HG03097 (cell line): ENCODE results near the gene FYTTD1.
A peak's percentile ranks its signal among the peaks of the same experiment; 100 is the strongest.
"Not testable (repeated sequence)": the region's sequence is repeated elsewhere in the genome, so short reads cannot be mapped to it uniquely, and the experiment has no call there.

ENCODE experiments used
- ATAC-seq: cut with Tn5 transposase; IDR thresholded peaks from one replicate; pipeline ENCODE4 v1.9.1; 2021; ENCODE audit not compliant: unreplicated experiment, low FRiP score

The FYTTD1 gene, protein sequence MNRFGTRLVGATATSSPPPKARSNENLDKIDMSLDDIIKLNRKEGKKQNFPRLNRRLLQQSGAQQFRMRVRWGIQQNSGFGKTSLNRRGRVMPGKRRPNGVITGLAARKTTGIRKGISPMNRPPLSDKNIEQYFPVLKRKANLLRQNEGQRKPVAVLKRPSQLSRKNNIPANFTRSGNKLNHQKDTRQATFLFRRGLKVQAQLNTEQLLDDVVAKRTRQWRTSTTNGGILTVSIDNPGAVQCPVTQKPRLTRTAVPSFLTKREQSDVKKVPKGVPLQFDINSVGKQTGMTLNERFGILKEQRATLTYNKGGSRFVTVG

DNA sequence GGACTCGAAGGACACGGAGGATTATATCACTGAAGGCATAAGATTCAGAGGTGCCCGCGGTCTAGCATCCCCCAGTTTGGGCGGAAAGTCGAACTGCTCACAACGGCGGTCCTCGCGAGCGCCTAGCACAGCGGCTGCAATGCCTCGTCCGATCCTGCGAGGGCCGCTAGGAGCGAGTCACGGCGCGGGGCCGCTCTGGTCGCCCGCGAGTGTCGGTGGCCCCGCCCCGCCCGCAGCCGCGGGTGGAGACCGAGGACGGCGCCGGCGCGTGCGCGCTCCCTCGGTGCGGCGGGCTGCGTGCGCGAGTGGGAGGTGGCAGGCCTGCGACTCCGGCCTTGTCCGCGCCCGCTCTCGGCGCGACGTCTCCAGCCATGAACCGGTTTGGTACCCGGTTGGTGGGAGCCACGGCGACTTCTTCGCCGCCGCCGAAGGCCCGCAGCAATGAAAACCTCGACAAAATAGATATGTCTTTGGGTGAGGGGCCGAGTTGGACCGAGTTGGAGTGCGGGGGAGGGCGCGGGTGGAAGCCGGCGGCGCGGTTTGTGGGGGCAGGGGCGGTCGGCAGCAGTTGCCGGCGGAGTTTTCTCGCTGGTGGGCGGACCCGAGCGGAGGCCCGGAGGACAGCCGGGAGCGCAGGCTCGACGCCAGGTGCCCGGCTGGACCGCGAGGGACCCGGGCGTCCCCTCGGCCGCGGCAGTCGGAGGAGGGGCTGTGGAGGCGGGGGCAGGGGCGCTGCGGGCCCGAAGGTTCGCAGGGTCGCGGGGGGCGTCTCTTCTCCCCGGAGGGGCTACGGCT is at the start of gene FYTTD1:
FYTTD1 (plus strand) TSS at position 283 of the 795 bp plus-strand sequence; CDS start at position 372, 89 bp downstream.
- ATAC-seq = peak; percentile 75

DNA sequence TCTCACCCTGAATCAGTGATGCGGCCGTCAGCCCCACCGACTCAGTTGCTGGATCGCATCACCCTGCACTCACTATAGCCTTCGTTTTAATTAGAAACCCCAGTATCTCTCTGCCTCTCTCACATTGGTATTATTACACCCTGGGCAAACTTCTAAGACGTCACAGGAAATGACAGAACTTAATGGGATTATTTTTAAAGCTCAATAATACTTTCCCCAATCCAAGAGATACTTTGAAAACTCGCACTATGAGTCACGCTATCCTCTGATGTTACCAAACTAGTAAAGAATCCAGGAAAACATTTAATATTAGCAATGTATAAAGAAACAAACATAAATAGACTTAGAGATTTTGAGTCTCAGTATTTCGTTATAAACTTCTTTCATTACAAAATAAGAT is 49.6 kb upstream of the FYTTD1 start:
- ATAC-seq = no peak

DNA sequence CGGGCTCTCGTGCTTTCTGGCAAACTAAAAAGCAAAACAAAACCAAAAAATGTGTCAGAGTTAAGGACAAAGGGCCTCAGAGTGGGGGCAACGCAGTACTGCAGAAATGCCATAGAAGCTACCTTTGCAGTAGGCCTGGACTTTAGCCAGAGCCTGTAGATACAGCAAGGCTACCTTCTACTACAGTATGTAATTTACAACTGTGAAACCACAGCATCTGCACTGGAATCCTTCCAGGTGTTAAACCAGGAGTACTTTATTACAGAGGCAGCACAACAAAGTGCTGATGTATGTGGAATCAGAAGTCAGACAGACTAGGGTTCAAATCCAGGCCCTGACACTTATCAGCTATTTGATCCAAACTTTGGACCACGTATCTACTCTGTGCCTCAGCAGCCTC is 47.8 kb upstream of the FYTTD1 start:
- no peak for ATAC-seq

DNA sequence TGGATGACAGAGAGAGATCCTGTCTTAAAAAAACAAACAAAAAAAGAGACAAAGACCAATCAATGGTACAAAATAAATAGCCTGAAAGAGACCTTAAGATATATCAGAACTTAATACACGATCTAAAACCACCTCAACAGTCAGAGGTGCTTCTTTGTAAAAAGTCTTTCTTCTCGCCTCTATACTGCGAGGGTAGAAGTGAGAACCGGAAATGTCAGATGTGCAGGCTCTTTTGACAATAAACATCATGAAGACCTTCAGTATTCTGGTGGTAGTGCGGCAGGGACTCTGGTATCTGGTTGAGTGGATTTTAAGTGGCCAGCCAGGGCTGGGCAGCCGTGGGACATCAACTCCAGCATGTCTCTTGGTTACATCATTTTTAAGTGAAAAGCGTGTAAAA is 43.0 kb upstream of the FYTTD1 start:
- ATAC-seq = no peak

DNA sequence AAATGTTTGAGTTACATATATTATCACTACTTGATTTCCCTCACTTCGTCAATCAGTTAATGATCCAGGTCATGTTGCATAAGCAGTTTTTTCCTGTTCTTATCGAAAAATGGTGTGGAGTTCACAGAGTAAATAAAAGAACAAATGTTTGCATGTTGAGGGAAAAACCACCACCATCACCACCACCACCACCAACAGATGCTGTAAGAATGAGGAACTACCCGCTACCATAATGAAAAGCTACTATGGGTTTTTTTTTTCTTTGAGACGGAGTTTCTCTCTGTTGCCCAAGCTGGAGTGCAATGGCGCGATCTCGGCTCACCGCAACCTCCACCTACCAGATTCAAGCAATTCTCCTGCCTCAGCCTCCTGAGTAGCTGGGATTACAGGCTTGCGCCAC is 40.5 kb upstream of the FYTTD1 start:
- no peak for ATAC-seq

DNA sequence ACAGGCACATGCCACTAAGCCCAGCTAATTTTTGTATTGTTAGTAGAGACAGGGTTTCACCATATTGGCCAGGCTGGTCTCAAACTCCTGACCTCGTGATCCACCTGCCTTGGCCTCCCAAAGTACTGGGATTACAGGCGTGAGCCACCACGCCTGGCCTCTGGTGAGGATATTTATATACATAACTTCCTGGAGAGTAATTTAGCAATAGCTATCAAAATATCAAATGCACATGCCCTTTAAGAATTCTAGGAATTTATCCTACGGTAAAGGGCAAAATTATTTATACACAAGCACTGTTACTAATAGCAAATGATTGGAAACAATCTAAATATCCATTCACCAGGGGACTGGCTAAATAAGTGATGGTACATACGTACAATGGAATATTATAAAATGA is 38.7 kb upstream of the FYTTD1 start:
- not testable (repeated sequence) for ATAC-seq

DNA sequence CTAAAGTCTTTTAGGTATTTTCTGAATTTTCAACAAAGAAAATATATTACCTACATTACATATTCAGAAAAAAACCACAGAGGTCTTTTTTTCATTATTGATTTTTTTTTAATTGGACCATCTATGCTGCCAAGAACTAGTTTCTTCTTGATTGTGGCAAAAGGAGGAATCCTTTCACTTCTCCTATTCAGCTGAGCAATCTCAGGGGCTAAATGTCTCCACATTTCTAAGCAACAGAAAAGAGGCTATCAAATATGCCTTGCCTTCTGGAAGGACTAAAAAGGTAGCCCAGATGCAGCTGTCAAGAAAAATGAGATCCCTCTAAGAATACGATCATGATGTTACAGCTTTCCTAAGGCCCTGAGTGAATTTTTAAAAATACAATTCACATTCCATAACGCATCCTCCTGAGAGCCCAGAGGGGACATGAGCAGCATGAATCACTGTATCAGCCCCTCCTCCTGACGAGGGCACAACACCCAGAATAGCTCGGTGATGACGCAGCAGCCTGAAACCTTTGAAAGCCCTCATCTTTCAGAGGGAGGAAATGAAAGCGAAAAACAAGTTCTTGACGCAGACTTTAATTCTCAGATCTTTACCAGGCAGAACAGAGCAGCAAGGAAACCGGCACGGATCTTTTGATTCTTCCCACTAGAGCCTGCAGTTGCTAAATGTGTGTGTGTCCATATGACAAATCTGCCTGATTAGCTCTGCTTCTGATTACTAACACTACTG is 37.5 kb upstream of the FYTTD1 start:
- peak; percentile 82 for ATAC-seq

DNA sequence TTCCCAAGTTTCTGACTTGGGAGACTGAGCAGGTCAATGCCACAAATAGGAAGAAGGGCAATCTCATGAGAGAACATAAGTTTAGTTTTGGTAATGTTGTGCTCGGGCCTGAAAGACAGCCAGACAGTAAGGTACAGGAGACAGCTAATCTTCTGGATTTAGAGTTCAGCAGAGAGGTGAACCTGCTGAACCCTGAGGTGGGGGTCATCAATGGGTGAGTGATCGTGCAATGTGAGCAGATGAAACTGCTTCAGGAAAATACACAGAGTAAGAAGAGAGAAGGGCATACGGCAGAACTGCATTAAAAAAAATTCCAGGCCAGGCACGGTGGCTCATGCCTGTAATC is 36.2 kb upstream of the FYTTD1 start:
- no peak for ATAC-seq

DNA sequence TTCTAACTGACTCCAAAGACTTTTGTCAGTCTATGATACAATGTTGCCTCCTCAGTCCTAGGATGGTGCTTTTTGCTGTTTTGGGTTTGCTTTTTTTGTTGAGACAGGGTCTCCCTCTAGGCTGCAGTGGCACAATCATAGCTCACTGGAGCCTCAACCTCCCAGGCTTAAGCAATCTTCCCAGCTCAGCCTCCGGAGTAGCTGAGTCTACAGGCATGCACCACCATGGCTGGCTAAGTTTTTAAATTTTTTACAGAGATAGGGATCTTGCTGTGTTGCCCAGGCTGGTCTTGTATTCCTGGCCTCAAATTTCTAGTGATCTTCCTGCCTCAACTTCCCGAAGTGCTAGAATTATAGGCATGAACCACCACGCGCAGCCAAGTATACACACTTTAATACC is 35.4 kb upstream of the FYTTD1 start:
- no peak for ATAC-seq

DNA sequence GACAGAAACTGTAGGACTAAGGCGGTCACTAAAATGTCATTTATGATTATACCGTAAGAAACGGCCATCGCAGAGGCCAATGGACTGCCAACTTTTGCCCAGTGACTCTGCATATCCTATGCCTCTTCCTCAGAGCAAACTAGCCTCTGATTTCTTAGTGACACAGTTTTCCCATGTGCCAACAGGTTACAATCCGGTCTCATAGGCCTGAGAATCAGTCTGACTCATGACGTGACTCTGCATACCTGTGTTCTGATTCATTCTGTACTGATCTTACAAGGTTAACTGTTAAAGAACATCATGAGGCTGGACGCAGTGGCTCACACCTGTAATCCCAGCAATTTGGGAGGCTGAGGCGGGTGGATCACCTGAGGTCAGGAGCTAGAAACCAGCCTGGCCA is 30.8 kb upstream of the FYTTD1 start:
- ATAC-seq = no peak

DNA sequence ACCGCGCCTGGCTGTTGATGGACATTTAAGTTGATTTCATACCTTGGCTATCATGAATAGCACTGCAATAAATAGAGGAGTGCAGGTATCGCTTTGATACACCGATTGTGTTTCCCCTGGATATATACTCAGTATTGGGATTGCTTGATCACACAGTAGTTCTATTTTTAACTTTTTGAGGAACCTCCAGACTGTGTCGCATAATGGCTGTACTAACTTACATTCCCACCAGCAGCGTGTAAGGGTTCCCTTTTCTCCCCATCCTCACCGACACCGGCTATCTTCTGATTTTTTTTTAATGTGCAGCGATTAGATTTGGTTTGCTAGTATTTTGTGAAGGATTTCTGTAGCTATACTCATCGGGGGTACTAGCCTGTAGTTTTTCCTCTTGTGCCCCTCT is 29.0 kb upstream of the FYTTD1 start:
- no peak for ATAC-seq

DNA sequence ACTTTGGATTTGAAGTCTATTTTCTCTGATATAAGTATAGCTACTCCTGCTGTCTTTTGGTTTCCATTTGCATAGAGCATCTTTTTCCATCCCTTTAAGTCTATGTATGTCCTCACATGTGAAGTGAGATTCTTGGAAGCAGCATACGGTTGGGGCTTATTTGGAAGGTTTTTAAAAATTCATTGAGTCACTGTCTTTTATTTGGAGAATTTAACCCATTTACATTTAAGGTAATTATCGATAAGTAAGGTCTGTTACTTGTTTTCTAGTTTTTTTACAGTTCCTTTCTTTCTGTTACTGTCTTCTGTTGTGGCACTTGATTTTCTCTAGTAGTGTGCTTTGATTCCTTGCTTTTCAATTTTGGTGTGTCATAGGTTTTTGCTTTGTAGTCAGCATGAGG is 26.9 kb upstream of the FYTTD1 start:
- ATAC-seq = no peak

DNA sequence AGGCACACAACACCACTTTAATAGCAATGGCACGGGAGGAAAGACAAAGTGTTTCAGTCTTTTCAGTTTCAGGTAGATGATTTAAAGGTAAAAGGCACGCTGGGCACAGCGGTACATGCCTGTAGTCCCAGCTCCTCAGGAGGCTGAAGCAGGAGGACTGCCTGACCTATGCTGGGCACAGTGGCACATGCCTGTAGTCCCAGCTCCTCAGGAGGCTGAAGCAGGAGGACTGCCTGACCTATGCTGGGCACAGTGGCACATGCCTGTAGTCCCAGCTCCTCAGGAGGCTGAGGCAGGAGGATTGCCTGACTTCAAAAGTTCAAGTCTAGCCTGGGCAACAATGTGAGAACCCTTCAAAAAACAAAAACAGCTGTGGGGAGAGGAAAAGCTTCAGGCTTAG is 21.8 kb upstream of the FYTTD1 start:
- ATAC-seq = not testable (repeated sequence)

DNA sequence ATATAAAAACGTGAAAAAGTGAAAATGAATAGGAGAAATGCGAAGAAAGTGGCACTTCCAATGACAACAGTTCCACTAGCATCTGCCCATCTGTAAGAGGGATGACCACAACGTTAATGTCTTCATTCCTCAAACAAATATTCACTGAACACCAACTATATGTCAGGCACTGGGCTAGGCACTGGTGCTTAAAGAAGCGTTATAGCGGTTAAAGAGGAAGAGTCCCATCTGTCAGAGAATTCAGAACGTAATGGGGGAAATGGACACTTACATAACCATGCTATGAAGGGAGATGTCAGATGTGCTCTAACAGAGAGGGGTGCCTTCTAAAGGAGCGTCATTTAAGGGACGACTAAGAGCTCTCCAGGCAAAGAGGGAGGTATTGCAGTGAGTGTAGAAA is 21.2 kb upstream of the FYTTD1 start:
- ATAC-seq = no peak

DNA sequence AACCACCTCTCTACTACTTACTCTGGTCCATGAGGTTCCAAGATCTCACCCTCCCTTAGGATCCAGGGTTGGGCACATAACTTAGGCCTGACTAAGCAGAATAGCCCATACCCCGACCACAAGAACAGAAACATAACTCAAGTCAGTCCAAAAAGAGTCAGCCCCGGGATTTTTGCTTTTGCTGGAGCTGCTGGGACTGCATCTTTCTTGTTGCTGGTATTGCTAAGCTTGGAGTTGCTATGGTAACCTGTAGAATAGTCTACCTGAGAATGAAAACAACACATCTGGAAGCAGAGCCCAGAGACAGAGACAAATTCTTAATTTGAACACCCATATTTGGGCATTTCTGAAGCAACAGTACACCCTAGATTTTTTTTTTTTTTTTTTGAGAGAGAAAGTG is 19.5 kb upstream of the FYTTD1 start:
- ATAC-seq = no peak

DNA sequence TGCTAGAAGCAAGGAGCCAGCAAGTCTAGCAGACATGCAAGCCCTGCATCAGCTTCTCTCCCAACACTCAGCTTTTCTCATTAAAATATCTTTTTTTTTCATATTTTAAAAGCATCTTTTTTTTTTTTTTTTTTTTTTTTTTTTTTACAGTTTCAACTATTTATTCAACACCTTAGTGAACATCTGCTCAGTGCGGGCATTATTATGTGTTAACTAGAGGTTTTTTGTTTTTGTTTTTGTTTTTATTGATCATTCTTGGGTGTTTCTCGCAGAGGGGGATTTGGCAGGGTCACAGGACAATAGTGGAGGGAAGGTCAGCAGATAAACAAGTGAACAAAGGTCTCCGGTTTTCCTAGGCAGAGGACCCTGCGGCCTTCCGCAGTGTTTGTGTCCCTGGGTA is 18.9 kb upstream of the FYTTD1 start:
- not testable (repeated sequence) for ATAC-seq

DNA sequence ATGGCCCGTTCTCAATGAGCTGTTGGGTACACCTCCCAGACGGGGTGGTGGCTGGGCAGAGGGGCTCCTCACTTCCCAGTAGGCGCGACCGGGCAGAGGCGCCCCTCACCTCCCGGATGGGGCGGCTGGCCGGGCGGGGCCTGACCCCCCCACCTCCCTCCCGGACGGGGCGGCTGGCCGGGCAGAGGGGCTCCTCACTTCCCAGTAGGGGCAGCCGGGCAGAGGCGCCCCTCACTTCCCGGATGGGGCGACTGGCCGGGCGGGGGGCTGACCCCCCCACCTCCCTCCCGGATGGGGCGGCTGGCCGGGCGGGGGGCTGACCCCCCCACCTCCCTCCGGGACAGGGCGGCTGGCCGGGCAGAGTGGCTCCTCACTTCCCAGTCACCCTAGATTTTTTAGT is 18.2 kb upstream of the FYTTD1 start:
- not testable (repeated sequence) for ATAC-seq

DNA sequence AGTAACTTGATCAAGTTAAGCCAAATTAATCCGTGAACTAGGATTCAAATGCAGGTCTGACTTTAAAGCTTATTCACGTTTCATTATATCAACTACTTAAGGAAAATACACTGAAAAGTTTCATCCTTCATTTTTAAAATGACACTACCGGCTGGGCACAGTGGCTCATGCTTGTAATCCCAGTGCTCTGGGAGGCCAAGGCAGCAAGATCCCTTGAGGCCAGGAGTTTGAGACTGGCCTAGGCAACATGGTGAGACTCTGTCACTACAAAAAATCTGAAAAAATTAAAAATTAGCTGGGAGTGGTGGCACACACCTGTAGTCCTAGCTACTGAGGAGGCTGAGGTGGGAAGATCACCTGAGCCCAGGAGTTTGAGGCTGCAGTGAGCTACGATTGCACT is 16.6 kb upstream of the FYTTD1 start:
- ATAC-seq = no peak

DNA sequence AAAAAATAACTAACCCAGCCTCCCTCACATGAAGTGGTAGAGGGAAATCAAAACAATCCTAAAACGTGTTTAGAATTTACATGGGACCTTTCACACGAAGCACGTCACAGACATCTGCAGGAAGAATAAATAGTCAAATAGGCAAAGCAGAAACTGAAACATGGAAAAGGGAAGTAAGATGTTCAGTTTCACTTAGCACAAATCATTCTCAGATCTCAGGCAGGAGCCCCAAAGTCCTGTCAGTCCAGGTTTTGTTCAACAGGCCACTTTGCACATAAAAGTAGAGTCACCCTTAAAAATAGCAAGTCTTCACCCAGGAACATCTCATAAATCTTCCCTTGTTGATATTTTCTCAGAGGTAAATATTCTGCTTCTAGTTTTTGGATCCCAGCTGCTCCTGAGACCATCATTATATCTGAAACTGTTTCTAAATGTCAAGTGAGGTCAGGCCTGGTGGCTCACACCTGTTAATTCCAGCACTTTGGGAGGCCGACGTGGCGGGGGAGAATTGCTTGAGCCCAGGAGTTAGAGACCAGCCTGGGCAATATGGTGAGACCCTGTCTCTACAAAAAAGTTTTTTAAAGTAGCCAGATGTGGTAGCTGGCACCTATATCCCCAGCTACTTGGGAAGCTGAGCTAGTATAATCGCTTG is 14.9 kb upstream of the FYTTD1 start:
- ATAC-seq = peak; percentile 43

DNA sequence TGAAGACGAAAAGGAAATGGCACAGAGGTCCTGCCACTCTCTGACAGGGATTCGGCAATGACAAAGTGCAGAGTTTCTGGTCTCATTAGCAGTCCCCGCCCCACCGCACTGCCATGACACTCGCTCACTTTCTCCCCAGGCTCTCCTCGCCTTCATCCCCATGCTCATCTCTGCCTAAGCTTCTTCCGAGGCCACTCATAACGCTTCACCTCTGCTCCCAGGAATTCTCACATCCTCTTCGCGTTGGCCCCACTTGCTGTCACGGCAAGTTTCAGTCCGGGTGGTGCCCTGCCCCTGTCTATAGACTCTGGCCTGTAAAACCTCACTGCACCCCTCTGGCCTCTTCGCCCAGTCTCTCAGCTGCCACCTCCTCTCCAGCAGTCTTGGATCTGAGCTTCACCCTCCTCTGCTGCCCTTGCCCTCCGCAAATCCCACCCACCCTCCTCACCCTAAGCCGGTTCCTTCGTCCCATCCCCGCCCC is 13.6 kb upstream of the FYTTD1 start:
- no peak for ATAC-seq
